ENCODE measurements around the gene MLH3.

MLH3 gene

GRCh38 chr14:75064205-75064567, 12.9 kb upstream of the MLH3 start:
- DNase-seq = no peak

GRCh38 chr14:75063491-75064204, 12.4 kb upstream of the MLH3 start, which contains the start of gene ACYP1:
Gene ACYP1 (minus strand): TSS chr14:75064024. CDS start chr14:75063553, 471 bp downstream.
- DNase-seq = peak; percentile 54

- no peak for DNase-seq
These were observed 11.7 kb upstream of the MLH3 start for GRCh38 chr14:75063013-75063412.

GRCh38 chr14:75060420-75060819, 9.2 kb upstream of the MLH3 start:
- DNase-seq = no peak

- DNase-seq = no peak
These were observed 8.4 kb upstream of the MLH3 start for GRCh38 chr14:75059642-75060041.

- DNase-seq = no peak
These were observed 3.2 kb upstream of the MLH3 start for GRCh38 chr14:75054421-75054820.

GRCh38 chr14:75053396-75054291, 2.4 kb upstream of the MLH3 start:
- no peak for DNase-seq

- no peak for DNase-seq
These were observed 261 bp upstream of the MLH3 start for GRCh38 chr14:75051556-75051899.

GRCh38 chr14:75049731-75050201, 1.5 kb downstream of the MLH3 start:
- no peak for DNase-seq

- no peak for DNase-seq
These were observed 2.1 kb downstream of the MLH3 start for GRCh38 chr14:75049136-75049535.

GRCh38 chr14:75048101-75048500, 3.2 kb downstream of the MLH3 start:
- DNase-seq = no peak

GRCh38 chr14:75047506-75047905, 3.8 kb downstream of the MLH3 start:
- no peak for DNase-seq

- DNase-seq = no peak
These were observed 4.4 kb downstream of the MLH3 start for GRCh38 chr14:75046899-75047298.

GRCh38 chr14:75046275-75046674, 5.0 kb downstream of the MLH3 start:
- DNase-seq = no peak

GRCh38 chr14:75044752-75045151, 6.5 kb downstream of the MLH3 start:
- DNase-seq = no peak

- DNase-seq = no peak
These were observed 6.9 kb downstream of the MLH3 start for GRCh38 chr14:75044322-75044721.

- DNase-seq = no peak
These were observed 9.2 kb downstream of the MLH3 start for GRCh38 chr14:75042035-75042434.

- DNase-seq = no peak
These were observed 9.7 kb downstream of the MLH3 start for GRCh38 chr14:75041613-75042012.

GRCh38 chr14:75040959-75041358, 10.3 kb downstream of the MLH3 start:
- DNase-seq = no peak

GRCh38 chr14:75040507-75040906, 10.8 kb downstream of the MLH3 start:
- DNase-seq = no peak

GRCh38 chr14:75032939-75033338, 18.3 kb downstream of the MLH3 start:
- no peak for DNase-seq

- DNase-seq = no peak
These were observed 21.1 kb downstream of the MLH3 start for GRCh38 chr14:75030147-75030546.

- DNase-seq = no peak
These were observed 25.4 kb downstream of the MLH3 start for GRCh38 chr14:75025876-75026275.

- DNase-seq = no peak
These were observed 26.2 kb downstream of the MLH3 start for GRCh38 chr14:75025082-75025481.

Data from NCI-H1048 (cell line).